ENCODE data around the gene UPF3B. TPM values are rescaled to one million over a fixed set of nuclear protein-coding genes. Genes with fewer than 3 reads are reported as not detected.

UPF3B gene, protein sequence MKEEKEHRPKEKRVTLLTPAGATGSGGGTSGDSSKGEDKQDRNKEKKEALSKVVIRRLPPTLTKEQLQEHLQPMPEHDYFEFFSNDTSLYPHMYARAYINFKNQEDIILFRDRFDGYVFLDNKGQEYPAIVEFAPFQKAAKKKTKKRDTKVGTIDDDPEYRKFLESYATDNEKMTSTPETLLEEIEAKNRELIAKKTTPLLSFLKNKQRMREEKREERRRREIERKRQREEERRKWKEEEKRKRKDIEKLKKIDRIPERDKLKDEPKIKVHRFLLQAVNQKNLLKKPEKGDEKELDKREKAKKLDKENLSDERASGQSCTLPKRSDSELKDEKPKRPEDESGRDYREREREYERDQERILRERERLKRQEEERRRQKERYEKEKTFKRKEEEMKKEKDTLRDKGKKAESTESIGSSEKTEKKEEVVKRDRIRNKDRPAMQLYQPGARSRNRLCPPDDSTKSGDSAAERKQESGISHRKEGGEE
- total RNA-seq (2022; extraction: Qiagen RNA extraction) = 16.5 to 22.0 TPM (median 17.0 TPM) in 5 replicates

DNA sequence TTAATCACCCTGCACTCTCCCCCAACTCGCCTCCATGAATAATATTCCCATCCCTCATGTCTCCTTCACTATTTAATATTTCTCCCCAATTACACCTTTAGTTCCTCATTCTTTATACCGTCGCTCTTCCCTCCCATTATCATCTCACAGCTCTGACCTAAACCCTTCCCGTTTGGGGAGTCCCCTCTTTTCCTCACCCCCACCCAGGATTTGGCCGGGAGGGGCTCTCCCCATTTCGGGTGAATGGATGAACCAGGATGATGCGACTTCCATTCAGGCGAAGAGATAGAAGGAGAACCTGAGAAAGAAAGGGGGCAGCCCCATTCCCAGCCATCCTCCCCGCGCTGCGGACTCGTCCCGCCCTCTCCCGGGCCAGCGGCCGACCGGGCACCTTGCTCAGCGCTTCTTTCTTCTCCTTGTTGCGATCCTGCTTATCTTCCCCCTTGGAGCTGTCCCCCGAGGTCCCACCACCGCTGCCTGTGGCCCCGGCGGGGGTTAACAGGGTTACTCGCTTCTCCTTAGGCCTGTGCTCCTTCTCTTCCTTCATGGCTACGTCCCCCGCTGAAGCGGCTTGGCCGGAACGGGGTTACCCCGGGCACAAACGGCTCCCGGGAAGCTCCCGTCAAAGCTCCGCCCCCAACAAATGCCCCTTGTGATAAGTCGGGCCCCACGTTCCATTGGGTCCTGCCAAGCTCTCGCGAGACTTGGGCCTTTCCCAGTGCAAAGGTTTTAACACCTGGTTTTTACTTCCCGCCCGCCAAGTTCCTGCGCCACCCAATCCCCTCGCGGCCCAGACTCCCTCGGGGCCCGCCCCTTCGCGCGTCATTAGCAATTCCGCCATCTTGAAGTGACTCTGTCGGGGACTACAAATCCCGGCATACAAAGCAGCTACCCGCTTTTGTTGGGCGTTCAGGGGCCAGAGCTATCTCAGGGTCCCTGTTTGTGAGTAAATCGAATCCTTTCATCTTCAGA is at the start of gene UPF3B:
Gene UPF3B (minus strand): TSS at position 582 of the 972 bp plus-strand sequence. CDS start 35 bp downstream, at position 547.

DNA sequence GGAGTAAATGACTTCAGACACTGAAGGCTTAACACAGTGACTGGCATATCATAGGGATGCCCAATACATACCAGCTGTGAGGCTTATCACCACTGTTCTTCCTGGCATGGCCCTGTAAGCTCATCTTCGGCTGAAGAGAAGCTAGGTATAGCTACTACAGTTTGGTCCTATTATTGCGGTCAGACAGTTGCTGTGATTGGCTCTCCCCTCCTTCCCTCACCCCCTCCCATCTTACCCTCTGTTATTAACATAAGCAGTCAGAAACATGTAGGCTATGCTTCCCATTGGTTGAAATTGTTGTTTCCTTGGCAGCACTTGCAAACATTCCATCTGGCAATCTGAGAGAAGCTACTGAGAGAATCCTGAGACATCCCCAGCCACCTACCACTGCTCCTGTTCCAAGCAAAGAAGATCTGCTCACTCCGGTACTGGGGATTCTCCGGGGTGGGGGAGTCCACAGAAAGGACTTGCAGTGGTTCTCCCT is 43.1 kb upstream of the UPF3B start, which contains the start of gene AKAP14:
Gene AKAP14 (plus strand): TSS at position 51 of the 484 bp plus-strand sequence. CDS start 7,331 bp downstream, outside the sequence.

GRCh38 chrX:119871599-119872395 is 19.0 kb upstream of the UPF3B start, which contains the start of the genes NDUFA1 and RNF113A:
NDUFA1 (plus strand) TSS chrX:119871832; CDS start chrX:119871912, 80 bp downstream.
RNF113A (minus strand) TSS chrX:119871733; CDS start chrX:119871613, 120 bp downstream.

GRCh38 chrX:119791437-119792231 is 61.1 kb downstream of the UPF3B start, which contains the start of gene RPL39:
RPL39 (minus strand) TSS chrX:119791630; CDS start chrX:119791576, 54 bp downstream.

Other genes starting within 250 kb of the UPF3B start
- 16.3 to 19.3 TPM (median 16.9 TPM) in 5 replicates for gene NKRF, start 246.5 kb downstream of the UPF3B start, total RNA-seq (2022; extraction: Qiagen RNA extraction)
- gene SEPTIN6, start 159.8 kb downstream of the UPF3B start, total RNA-seq (2022; extraction: Qiagen RNA extraction) = 10.0 to 12.5 TPM (median 10.3 TPM) in 5 replicates
- gene SOWAHD, start 94.4 kb downstream of the UPF3B start, total RNA-seq (2022; extraction: Qiagen RNA extraction) = 0.10 to 0.14 TPM in 2 of 5 replicates, not detected in the others
- gene RPL39, start 61.3 kb downstream of the UPF3B start, total RNA-seq (2022; extraction: Qiagen RNA extraction) = 3,501 to 4,126 TPM (median 3,665 TPM) in 5 replicates
- gene RNF113A, start 18.8 kb upstream of the UPF3B start, total RNA-seq (2022; extraction: Qiagen RNA extraction) = 27.5 to 32.9 TPM (median 30.7 TPM) in 5 replicates
- 236 to 273 TPM (median 252 TPM) in 5 replicates for gene NDUFA1, start 18.9 kb upstream of the UPF3B start, total RNA-seq (2022; extraction: Qiagen RNA extraction)
- gene AKAP14, start 42.9 kb upstream of the UPF3B start, total RNA-seq (2022; extraction: Qiagen RNA extraction) = not detected in 5 replicates
- gene NKAP, start 90.8 kb upstream of the UPF3B start, total RNA-seq (2022; extraction: Qiagen RNA extraction) = 6.4 to 7.6 TPM (median 7.4 TPM) in 5 replicates
- gene RHOXF2B, start 224.7 kb upstream of the UPF3B start, total RNA-seq (2022; extraction: Qiagen RNA extraction) = not detected in 5 replicates

Data from A549 treated with Hydrocortisone at 1 μM for 4 hours (cell line).